H1 (cell line): Measurements from ENCODE around the gene TP53BP1. TPM values are rescaled to one million over a fixed set of nuclear protein-coding genes. Genes with fewer than 3 reads are reported as not detected.

ENCODE experiments used
- MAFK ChIP-seq: IDR thresholded peaks from 2 replicates; pipeline ENCODE4 v1.6.1; 2012; ENCODE audit warnings: low read depth, mild to moderate bottlenecking, improper control_type of control experiment, low read length
- POLR2A ChIP-seq, 2 experiments: IDR thresholded peaks; 1 replicate in 1 of 2; 2 replicates in 1 of 2; pipeline ENCODE4 v1.6.1; 2011; ENCODE audit warnings: low read depth in 2 of 2, low read length in 2 of 2, mild to moderate bottlenecking in 2 of 2; ENCODE audit errors: control extremely low read depth in 1 of 2
- POLR2AphosphoS5 ChIP-seq: IDR thresholded peaks from 2 replicates; pipeline ENCODE4 v1.6.1; 2011; ENCODE audit warnings: low read depth, low read length
- TAF7 ChIP-seq: optimal IDR thresholded peaks from 2 replicates; pipeline ENCODE3; 2011; ENCODE audit warnings: low read depth, mild to moderate bottlenecking, inconsistent platforms, low read length, moderate library complexity, borderline replicate concordance
- polyA plus RNA-seq, 7 experiments: library from polyadenylated mRNA; depleted of rRNA in 3 of 7; stranded (reverse) in 5 of 7; unstranded in 2 of 7; fragments of >200 nt in 5 of 7; fragments of 200-250 nt in 2 of 7; gene quantifications; 1 replicate in 5 of 7; 2 replicates in 1 of 7; 4 replicates in 1 of 7; pipeline versions ENCODE4 v1.2.1 to v1.2.3, GENCODE V29; 2011 to 2013; ENCODE audit warnings: missing spikeins in 2 of 7, mixed read lengths in 2 of 7
- total RNA-seq: library from RNA; stranded (reverse); fragmentation: NEBNext Ultra II Directional; extraction: Animal tissue kit (Norgen Biotek cat#: 25700); gene quantifications from 2 replicates; pipeline ENCODE4 v1.2.1, GENCODE V29; 2021
- TF ChIP-seq, protein P1 (sequence below): IDR thresholded peaks from 2 replicates; pipeline ENCODE4 v1.6.1; 2011; ENCODE audit warnings: low read length, improper control_type of control experiment

TP53BP1 gene
- total and polyA plus RNA-seq, 2 of the 8 experiments (the other 6 are each of a cell fraction or from before 2014, with no cell fraction given), result 34.1 to 63.6 TPM

DNA sequence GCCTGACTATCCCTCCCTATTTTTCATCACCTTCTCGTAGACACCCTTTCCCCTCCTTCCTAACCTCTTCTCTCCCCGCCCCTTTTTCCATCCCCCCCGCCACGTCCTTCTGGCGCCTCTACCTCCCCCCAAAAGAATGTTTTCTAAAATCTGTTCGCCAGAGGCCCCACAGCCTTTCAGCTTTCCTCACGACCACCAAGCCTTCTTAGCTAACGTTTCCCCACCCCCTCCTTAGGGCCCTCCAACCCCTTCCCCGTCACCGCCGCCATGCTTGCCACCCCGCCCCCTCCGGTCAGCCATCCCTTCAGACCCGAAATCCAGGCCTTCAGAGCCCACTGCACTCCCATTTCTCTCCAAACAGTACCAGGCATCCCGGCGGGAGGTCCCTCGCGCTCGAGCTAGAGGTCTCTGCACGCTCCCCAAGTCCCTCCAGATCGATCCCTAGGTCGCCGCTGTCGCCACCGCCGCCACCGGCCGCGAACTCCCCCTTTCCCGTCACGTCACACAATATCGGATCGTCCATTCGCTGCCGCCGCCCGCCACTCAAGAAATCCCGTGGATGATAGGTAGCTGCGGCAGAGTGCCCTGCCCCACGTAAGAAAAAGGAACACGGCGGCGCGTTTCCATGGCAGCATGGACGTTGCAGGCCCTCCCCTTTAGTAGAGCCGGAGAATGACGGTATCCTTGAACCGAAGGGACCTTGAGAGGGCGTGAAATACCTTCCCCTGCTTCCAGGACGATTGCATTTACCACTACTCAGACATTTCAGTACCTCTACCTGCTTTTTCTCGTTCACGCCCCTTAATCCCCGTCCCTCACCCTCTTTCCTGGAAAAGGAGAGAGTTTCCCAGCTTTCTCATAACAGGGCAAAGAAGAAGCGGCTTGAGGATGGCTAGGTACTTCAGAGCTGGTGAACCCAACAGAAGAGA is at the start of gene TP53BP1 (continued):
- TF ChIP-seq, protein P1, sequence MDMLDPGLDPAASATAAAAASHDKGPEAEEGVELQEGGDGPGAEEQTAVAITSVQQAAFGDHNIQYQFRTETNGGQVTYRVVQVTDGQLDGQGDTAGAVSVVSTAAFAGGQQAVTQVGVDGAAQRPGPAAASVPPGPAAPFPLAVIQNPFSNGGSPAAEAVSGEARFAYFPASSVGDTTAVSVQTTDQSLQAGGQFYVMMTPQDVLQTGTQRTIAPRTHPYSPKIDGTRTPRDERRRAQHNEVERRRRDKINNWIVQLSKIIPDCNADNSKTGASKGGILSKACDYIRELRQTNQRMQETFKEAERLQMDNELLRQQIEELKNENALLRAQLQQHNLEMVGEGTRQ, result no peak
- TF ChIP-seq POLR2AphosphoS5, result peak; percentile 36; the same call in 1 of the 2 replicates
- peak; percentile 28 for TF ChIP-seq TAF7
- no peak for TF ChIP-seq MAFK
- TF ChIP-seq POLR2A (IDR thresholded peaks at IDR 0.05; ENCODE audit: control extremely low read depth in 1 of 2, low read depth in 2 of 2, low read length in 2 of 2), result peak; percentile 49 to 52; a peak in 2 of 3 replicates
